Nephron (organoid): ENCODE results near the gene SLC9A4.

Source experiments
- H3K27ac Mint-ChIP-seq, 3 experiments: 2 replicates each; pipeline ENCODE4 v1.8.0; 2020; ENCODE audit warnings: mixed read lengths in 3 of 3, mild to moderate bottlenecking in 2 of 3, moderate library complexity in 1 of 3
- H3K27me3 Mint-ChIP-seq: 2 replicates; pipeline ENCODE4 v1.8.0; 2021; ENCODE audit warnings: low read depth, mild to moderate bottlenecking, moderate library complexity, mixed read lengths
- H3K36me3 Mint-ChIP-seq: 2 replicates; pipeline ENCODE4 v1.8.0; 2020; ENCODE audit warnings: low read depth, mixed read lengths
- H3K4me1 Mint-ChIP-seq: 2 replicates; pipeline ENCODE4 v1.8.0; 2020; ENCODE audit warnings: mixed read lengths
- H3K4me3 Mint-ChIP-seq, 3 experiments: 2 replicates each; pipeline ENCODE4 v1.8.0; 2020; ENCODE audit warnings: mild to moderate bottlenecking in 3 of 3, mixed read lengths in 3 of 3, moderate library complexity in 2 of 3
- H3K9me3 Mint-ChIP-seq: 2 replicates; pipeline ENCODE4 v1.8.0; 2020; ENCODE audit warnings: mixed read lengths
- TF ChIP-seq, protein P1 (sequence below), 3 experiments: fragments of 200-600 bp; sonication (generic); IDR thresholded peaks; one replicate each; pipeline ENCODE4 v1.5.0; 2021; ENCODE audit warnings: antibody characterized with exemption in 3 of 3; ENCODE audit not compliant: unreplicated experiment in 3 of 3

Gene SLC9A4

DNA sequence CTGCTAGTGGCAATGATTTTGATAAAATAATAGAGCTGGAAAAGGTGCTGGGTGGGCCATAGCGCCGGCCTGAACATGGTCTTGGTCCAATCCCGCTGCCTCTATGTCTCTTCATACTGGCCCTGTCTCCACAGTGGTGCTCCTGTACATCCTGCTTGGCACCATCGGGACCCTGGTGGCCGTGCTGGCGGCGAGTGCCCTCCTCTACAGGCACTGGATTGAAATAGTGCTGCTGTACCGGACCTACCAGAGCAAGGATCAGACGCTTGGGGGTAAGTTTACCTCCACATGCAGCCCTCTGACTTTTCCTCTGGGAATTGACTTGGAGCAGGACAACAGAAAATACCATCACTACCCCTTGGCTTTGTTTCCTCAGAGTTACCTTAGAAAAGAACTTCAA, 26.1 kb upstream of the SLC9A4 start:
- Mint-ChIP-seq H3K4me1 (no peaks in the 10 kb centered on the region), H3K4me3 (no peak overlapping the region), H3K27me3 (peaks cover 4% of the 10 kb centered on the region), H3K27ac (no peak overlapping the region), H3K36me3 (no peaks in the 10 kb centered on the region), H3K9me3 (no peaks in the 10 kb centered on the region)
- TF ChIP-seq, protein P1, sequence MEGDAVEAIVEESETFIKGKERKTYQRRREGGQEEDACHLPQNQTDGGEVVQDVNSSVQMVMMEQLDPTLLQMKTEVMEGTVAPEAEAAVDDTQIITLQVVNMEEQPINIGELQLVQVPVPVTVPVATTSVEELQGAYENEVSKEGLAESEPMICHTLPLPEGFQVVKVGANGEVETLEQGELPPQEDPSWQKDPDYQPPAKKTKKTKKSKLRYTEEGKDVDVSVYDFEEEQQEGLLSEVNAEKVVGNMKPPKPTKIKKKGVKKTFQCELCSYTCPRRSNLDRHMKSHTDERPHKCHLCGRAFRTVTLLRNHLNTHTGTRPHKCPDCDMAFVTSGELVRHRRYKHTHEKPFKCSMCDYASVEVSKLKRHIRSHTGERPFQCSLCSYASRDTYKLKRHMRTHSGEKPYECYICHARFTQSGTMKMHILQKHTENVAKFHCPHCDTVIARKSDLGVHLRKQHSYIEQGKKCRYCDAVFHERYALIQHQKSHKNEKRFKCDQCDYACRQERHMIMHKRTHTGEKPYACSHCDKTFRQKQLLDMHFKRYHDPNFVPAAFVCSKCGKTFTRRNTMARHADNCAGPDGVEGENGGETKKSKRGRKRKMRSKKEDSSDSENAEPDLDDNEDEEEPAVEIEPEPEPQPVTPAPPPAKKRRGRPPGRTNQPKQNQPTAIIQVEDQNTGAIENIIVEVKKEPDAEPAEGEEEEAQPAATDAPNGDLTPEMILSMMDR (IDR thresholded peaks at IDR 0.05; ENCODE audit: unreplicated experiment in 3 of 3) = no peak

- Mint-ChIP-seq H3K9me3 (peaks cover 7% of the 10 kb centered on the region), H3K27me3 (peaks cover 4% of the 10 kb centered on the region), H3K4me1 (no peaks in the 10 kb centered on the region), H3K4me3 (no peak overlapping the region), H3K36me3 (no peaks in the 10 kb centered on the region), H3K27ac (no peak overlapping the region)
- TF ChIP-seq, protein P1 (IDR thresholded peaks at IDR 0.05; ENCODE audit: unreplicated experiment in 3 of 3) = peak; percentile 66 to 73 (median 67)
These were observed 23.6 kb upstream of the SLC9A4 start for GRCh38 chr2:102449370-102449974.

DNA sequence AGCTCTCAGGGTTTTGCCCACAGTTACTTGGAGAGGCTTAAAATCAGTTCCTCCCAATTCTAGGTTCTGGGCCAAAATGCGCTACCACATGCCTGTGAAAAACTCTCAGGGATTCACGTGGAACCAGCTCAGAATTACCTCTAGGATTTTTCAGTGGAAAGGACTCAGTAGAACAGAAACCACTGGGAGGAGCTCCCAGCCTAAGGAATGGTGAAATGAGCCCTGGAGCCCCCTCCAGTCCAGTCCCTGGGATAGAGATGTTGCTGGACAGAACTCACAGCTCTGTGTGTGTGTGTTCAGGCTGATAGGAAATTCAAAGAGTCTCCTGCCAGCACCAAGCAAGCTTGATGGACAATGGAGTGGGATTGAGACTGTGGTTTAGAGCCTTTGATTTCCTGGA, 21.1 kb upstream of the SLC9A4 start:
- Mint-ChIP-seq H3K27ac (no peak overlapping the region), H3K36me3 (no peaks in the 10 kb centered on the region), H3K27me3 (peaks cover 4% of the 10 kb centered on the region), H3K9me3 (peaks cover 16% of the 10 kb centered on the region), H3K4me1 (no peaks in the 10 kb centered on the region), H3K4me3 (no peak overlapping the region)
- TF ChIP-seq, protein P1 (IDR thresholded peaks at IDR 0.05; ENCODE audit: unreplicated experiment in 3 of 3) = no peak

DNA sequence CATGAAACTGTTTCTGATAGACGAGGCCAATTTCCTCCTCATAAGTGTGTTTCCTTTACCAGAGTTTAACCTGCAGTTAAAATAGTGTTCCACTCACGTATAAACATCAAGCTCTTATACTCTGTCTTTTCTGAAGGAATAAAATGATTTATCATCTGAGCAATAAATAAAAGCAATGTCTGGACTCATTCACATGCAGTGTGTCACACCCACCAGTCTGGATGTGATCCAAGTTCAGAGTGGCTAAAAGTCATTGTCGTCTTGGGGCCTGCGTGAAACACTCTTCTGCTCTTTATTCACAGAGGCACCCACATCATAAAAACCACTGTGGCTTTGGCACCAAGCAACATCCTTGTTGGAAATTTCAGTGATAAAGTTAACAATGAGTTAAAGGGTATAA, 19.5 kb upstream of the SLC9A4 start:
- H3K4me3 Mint-ChIP-seq = no peak overlapping the region
- no peaks in the 10 kb centered on the region for H3K36me3 Mint-ChIP-seq
- no peak overlapping the region for H3K27ac Mint-ChIP-seq
- H3K4me1 Mint-ChIP-seq = no peaks in the 10 kb centered on the region
- peaks cover 17% of the 10 kb centered on the region for H3K9me3 Mint-ChIP-seq
- TF ChIP-seq, protein P1 (IDR thresholded peaks at IDR 0.05; ENCODE audit: unreplicated experiment in 3 of 3) = no peak
- peaks cover 4% of the 10 kb centered on the region for H3K27me3 Mint-ChIP-seq

DNA sequence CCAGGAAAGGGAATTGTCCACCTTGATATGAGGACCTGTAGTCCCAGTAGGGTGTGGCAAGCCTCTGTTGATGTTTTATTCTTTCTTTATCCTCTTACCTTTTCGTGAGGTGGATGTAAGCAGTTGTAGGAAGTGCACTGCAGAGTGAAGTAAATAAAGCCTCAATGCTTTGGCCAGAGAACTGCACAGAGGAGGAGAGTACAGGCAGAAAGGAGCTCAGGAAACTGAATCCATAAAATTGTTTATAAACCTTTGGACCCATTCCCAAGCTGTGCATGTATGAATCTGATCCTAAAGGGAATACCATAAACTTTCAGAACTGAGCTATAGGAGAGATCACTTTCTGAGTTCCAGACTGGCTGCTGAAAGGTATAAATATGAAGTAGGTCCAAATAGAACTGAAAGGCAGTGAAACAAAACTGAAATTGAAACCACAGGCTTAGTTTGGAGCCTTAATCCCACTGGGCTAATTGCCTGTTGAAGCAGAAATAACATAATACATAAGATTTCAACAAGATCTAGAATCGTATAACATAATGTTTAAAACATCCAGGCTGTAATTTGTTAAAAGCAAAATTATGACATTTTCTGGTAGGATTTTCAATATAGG, 17.9 kb upstream of the SLC9A4 start:
- Mint-ChIP-seq H3K36me3 (no peaks in the 10 kb centered on the region), H3K27me3 (no peaks in the 10 kb centered on the region), H3K4me1 (no peaks in the 10 kb centered on the region), H3K9me3 (peaks cover 20% of the 10 kb centered on the region), H3K4me3 (no peak overlapping the region), H3K27ac (no peak overlapping the region)
- TF ChIP-seq, protein P1 (IDR thresholded peaks at IDR 0.05; ENCODE audit: unreplicated experiment in 3 of 3) = no peak

DNA sequence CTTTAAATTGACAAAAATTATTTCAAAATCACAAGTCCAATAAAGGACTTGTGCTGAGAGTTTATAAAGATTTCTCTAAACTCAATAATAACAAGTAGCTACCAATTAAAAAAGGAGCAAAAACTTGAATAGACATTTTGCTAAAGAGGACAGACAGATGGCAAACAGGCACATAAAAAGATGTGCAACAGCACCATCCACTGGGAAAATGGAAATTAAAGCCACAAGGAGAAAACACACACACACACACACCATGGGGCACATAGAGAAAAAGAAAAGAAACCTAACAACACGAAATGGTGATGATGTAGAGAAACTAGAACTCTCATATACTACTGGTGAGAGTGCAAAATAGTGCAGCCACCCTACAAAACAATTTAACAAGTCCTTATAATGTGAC, 12.6 kb upstream of the SLC9A4 start:
- TF ChIP-seq, protein P1 (IDR thresholded peaks at IDR 0.05; ENCODE audit: unreplicated experiment in 3 of 3) = no peak
- Mint-ChIP-seq H3K9me3 (peaks cover 11% of the 10 kb centered on the region), H3K27me3 (no peaks in the 10 kb centered on the region), H3K27ac (no peak overlapping the region), H3K36me3 (no peaks in the 10 kb centered on the region), H3K4me1 (no peaks in the 10 kb centered on the region), H3K4me3 (no peak overlapping the region)
